Naive thymus-derived CD8-positive, alpha-beta T cell (primary cell): ENCODE measurements around the gene TIPIN. TPM values are rescaled to one million over a fixed set of nuclear protein-coding genes. Genes with fewer than 3 reads are reported as not detected.
A peak's percentile ranks its signal among the peaks of the same experiment; 100 is the strongest.

ENCODE experiments used
- ATAC-seq, 2 donors: fragments of 150-1000 bp; cut with Tn5 transposase in 1 of 2; sonication (Bioruptor Pico), chemical (Tn5 transposase) in 1 of 2; 1 replicate in 1 of 2; 2 replicates in 1 of 2; pipeline ENCODE4 v1.10.0; 2021; ENCODE audit warnings: mild to moderate bottlenecking in 2 of 2, moderate library complexity in 2 of 2
- POLR2A ChIA-PET: fragments of 350-600 bp; sonication (Branson Sonifier 250); formaldehyde crosslinking; loops from one replicate; lab custom pipeline; 2021; ENCODE audit warnings: antibody characterized with exemption; lab: Charles Lee
- DNase-seq, 10 donors: peaks; one replicate each; pipeline versions ENCODE4 v3.0.0 to v3.0.0-alpha.2; 2020 to 2022
- H3K27ac Mint-ChIP-seq, 10 donors: one replicate each; pipeline ENCODE4 v1.8.0; 2020 to 2022; ENCODE audit warnings: mild to moderate bottlenecking in 10 of 10, mixed read lengths in 10 of 10, moderate library complexity in 4 of 10, inconsistent platforms in 1 of 10
- H3K27me3 Mint-ChIP-seq, 5 donors: one replicate each; pipeline ENCODE4 v1.8.0; 2021 to 2022; ENCODE audit warnings: mixed read lengths in 5 of 5
- H3K36me3 Mint-ChIP-seq, 3 donors: one replicate each; pipeline ENCODE4 v1.8.0; 2020 to 2022; ENCODE audit warnings: mixed read lengths in 3 of 3, mild to moderate bottlenecking in 2 of 3, inconsistent platforms in 1 of 3
- H3K4me1 Mint-ChIP-seq, 4 donors: one replicate each; pipeline ENCODE4 v1.8.0; 2021 to 2022; ENCODE audit warnings: mixed read lengths in 4 of 4
- H3K4me3 Mint-ChIP-seq, 10 donors: one replicate each; pipeline ENCODE4 v1.8.0; 2020 to 2022; ENCODE audit warnings: mild to moderate bottlenecking in 10 of 10, mixed read lengths in 10 of 10, moderate library complexity in 6 of 10, inconsistent platforms in 1 of 10
- H3K9me3 Mint-ChIP-seq, 9 donors: one replicate each; pipeline ENCODE4 v1.8.0; 2020 to 2022; ENCODE audit warnings: mixed read lengths in 9 of 9, mild to moderate bottlenecking in 3 of 9, inconsistent platforms in 1 of 9, moderate library complexity in 1 of 9
- polyA plus RNA-seq, 3 donors: library from polyadenylated mRNA; unstranded; fragments of 300-500 nt; fragmentation: Illumina TruSeq; gene quantifications; one replicate each; pipeline ENCODE4 v1.2.3, GENCODE V29; 2021
- total RNA-seq, 8 experiments: library from RNA in 2 of 8; stranded (reverse) in 2 of 8; gene quantifications; one replicate each; pipeline ENCODE4 v1.2.3 and lab custom pipeline; 2021 to 2026

The TIPIN gene
- total and polyA plus RNA-seq, 5 experiments from 2014 or later = 9.0 to 14.4 (median 12.1) TPM

DNA sequence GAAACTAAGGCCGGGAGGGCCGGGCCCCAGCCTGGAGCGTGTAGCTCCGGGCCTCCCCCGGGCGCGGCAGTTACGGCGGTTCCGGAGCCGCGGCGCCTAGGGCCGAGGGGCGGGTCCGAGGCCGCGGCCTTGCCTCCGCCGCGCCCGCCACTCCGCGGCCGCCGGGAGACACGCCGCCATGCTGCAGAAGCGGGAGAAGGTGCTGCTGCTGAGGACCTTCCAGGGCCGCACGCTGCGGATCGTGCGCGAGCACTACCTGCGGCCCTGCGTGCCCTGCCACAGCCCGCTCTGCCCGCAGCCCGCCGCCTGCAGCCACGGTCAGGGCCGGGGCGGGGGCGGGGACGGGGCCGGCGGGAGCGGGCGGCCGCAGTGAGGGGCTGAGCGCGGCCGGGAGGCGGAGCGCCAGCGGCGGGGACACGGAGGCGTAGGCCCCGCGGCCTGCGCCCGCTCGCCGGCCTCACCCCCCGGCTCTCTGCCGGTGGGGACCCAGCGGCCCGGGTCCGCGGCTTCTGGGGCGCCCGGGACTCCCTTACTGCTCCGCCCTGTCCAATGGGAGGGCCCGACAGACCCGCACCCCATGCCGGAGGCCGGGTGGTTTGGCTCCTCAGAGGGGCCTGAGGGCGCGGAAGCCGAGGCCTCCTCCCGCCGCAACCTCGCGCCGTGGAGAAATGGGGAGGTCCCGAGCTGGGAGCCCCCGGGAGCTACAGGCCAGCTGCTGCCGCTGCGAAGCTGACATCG is 62.9 kb downstream of the TIPIN start, which contains the start of gene DIS3L:
DIS3L (plus strand) TSS at position 150 of the 738 bp plus-strand sequence; CDS start at position 179, 29 bp downstream.
- H3K4me3 Mint-ChIP-seq = peak within 1 kb of the TSS; percentile 79 to 97 (median 88)
- ATAC-seq (peak; percentile 79 to 85), DNase-seq (peak; percentile 47 to 77 (median 63))
- H3K9me3 Mint-ChIP-seq = no peaks in the 10 kb centered on the region
- peaks cover 0 to 23% (median 0%) of the 10 kb centered on the region in 3 donors for H3K36me3 Mint-ChIP-seq
- POLR2A ChIA-PET = interaction anchor here (0.6 to 3.1 kb wide), 10 partner anchors 9 to 683 kb away, joined by 3 to 12 read pairs (median 4); partner anchors contain the start of genes INTS14, RPL4, SNAPC5 and ZWILCH
- H3K4me1 Mint-ChIP-seq = peaks cover 13 to 52% (median 44%) of the 10 kb centered on the region in 4 donors
- H3K27ac Mint-ChIP-seq = peak within 1 kb of the TSS; percentile 95 to 98 (median 96)
- no peaks in the 10 kb centered on the region for H3K27me3 Mint-ChIP-seq

- POLR2A ChIA-PET = interaction anchor here (0.5 to 3.1 kb wide), 7 partner anchors 13 to 214 kb away, joined by 3 to 12 read pairs (median 3); no protein-coding TSS in a partner anchor
- H3K4me1 Mint-ChIP-seq = peaks cover 13 to 51% (median 44%) of the 10 kb centered on the region in 4 donors
- peak overlapping the region; percentile 79 to 97 (median 86) for H3K4me3 Mint-ChIP-seq
- H3K9me3 Mint-ChIP-seq = no peaks in the 10 kb centered on the region
- peak overlapping the region; percentile 93 to 97 (median 96) for H3K27ac Mint-ChIP-seq
- H3K36me3 Mint-ChIP-seq = peaks cover 0 to 19% (median 0%) of the 10 kb centered on the region in 3 donors
- no peaks in the 10 kb centered on the region for H3K27me3 Mint-ChIP-seq
- no peak for ATAC-seq
- DNase-seq = peak in 2 of 10 donors; percentile 1 to 8
Observed at GRCh38 chr15:66292571-66293418, 63.7 kb downstream of the TIPIN start.

GRCh38 chr15:66291816-66292570 is 64.5 kb downstream of the TIPIN start:
- H3K27ac Mint-ChIP-seq = peak overlapping the region; percentile 93 to 97 (median 96)
- POLR2A ChIA-PET = interaction anchor here (1.0 to 3.1 kb wide), 3 partner anchors 95 to 213 kb away, joined by 3 to 12 read pairs (median 6); partner anchors contain the start of genes RPL4 and ZWILCH

GRCh38 chr15:66290518-66290917 is 66.0 kb downstream of the TIPIN start:
- POLR2A ChIA-PET = no interaction called here
- no peaks in the 10 kb centered on the region for H3K36me3 Mint-ChIP-seq
- H3K9me3 Mint-ChIP-seq = no peaks in the 10 kb centered on the region
- no peak for ATAC-seq
- no peak for DNase-seq
- peak overlapping the region in 2 of 10 donors; percentile 5 to 11 for H3K4me3 Mint-ChIP-seq
- no peaks in the 10 kb centered on the region for H3K27me3 Mint-ChIP-seq
- peaks cover 13 to 38% (median 35%) of the 10 kb centered on the region in 4 donors for H3K4me1 Mint-ChIP-seq
- peak overlapping the region in 6 of 10 donors; percentile 6 to 67 (median 40) for H3K27ac Mint-ChIP-seq

More at GRCh38 chr15:66291816-66292570, 64.5 kb downstream of the TIPIN start:
- DNase-seq (peak in 1 of 10 donors; percentile 6), ATAC-seq (no peak)
- Mint-ChIP-seq H3K4me3 (peak overlapping the region; percentile 79 to 97 (median 86)), H3K27me3 (no peaks in the 10 kb centered on the region), H3K9me3 (no peaks in the 10 kb centered on the region), H3K4me1 (peaks cover 13 to 49% (median 43%) of the 10 kb centered on the region in 4 donors), H3K36me3 (peaks cover 0 to 14% (median 0%) of the 10 kb centered on the region in 3 donors)

GRCh38 chr15:66290007-66290406 is 66.5 kb downstream of the TIPIN start:
- Mint-ChIP-seq H3K36me3 (no peaks in the 10 kb centered on the region), H3K4me3 (peak overlapping the region in 1 of 10 donors; percentile 5), H3K27ac (peak overlapping the region in 5 of 10 donors; percentile 6 to 67 (median 36)), H3K9me3 (no peaks in the 10 kb centered on the region), H3K27me3 (no peaks in the 10 kb centered on the region), H3K4me1 (peaks cover 14 to 35% (median 32%) of the 10 kb centered on the region in 4 donors)
- DNase-seq (no peak), ATAC-seq (no peak)
- POLR2A ChIA-PET = interaction anchor here (0.7 kb wide), 1 partner anchor 360 kb away, joined by 4 read pairs; no protein-coding TSS in a partner anchor

- no peak for ATAC-seq
- Mint-ChIP-seq H3K9me3 (no peaks in the 10 kb centered on the region), H3K27ac (no peak overlapping the region), H3K27me3 (no peaks in the 10 kb centered on the region), H3K4me1 (peaks cover 11 to 25% (median 22%) of the 10 kb centered on the region in 4 donors), H3K36me3 (no peaks in the 10 kb centered on the region), H3K4me3 (no peak overlapping the region)
- POLR2A ChIA-PET = interaction anchor here (0.7 kb wide), 3 partner anchors 250 to 693 kb away, joined by 3 to 4 read pairs (median 3); no protein-coding TSS in a partner anchor
- no peak for DNase-seq
Observed at GRCh38 chr15:66288551-66289185, 67.8 kb downstream of the TIPIN start.

DNA sequence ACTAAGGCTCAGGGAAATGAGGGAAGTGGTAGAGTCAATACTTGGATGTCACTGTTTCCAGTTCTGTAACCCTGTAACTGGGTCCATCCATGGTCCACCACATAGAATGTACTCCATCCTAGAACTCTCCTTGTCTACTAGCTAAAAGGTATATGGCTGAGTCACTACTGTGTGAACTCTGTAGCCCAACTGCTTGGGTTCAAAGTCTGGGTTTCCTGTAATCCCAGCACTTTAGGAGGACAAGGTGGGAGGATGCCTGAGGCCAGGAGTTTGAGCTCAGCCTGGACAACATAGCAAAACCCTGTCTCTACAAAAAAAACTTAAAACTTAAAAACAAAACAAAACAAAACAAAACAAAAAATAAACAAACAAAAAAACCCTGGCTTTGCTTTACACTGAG is 68.4 kb downstream of the TIPIN start:
- H3K27ac Mint-ChIP-seq = no peak overlapping the region
- DNase-seq = no peak
- H3K4me3 Mint-ChIP-seq = no peak overlapping the region
- H3K9me3 Mint-ChIP-seq = no peaks in the 10 kb centered on the region
- no peaks in the 10 kb centered on the region for H3K36me3 Mint-ChIP-seq
- no peaks in the 10 kb centered on the region for H3K27me3 Mint-ChIP-seq
- ATAC-seq = no peak
- POLR2A ChIA-PET = interaction anchor here (0.7 kb wide), 1 partner anchor 693 kb away, joined by 3 read pairs; no protein-coding TSS in a partner anchor
- H3K4me1 Mint-ChIP-seq = peaks cover 11 to 25% (median 22%) of the 10 kb centered on the region in 4 donors

- peak in 1 of 2 donors; percentile 23 for ATAC-seq
- peak overlapping the region in 1 of 10 donors; percentile 7 for H3K4me3 Mint-ChIP-seq
- POLR2A ChIA-PET = no interaction called here
- peaks cover 11 to 24% (median 20%) of the 10 kb centered on the region in 4 donors for H3K4me1 Mint-ChIP-seq
- H3K27me3 Mint-ChIP-seq = no peaks in the 10 kb centered on the region
- peak overlapping the region in 3 of 10 donors; percentile 6 to 34 (median 21) for H3K27ac Mint-ChIP-seq
- DNase-seq = peak in 3 of 10 donors; percentile 29 to 36 (median 34)
- H3K9me3 Mint-ChIP-seq = no peaks in the 10 kb centered on the region
- H3K36me3 Mint-ChIP-seq = no peaks in the 10 kb centered on the region
Observed at GRCh38 chr15:66287461-66288057, 68.9 kb downstream of the TIPIN start.
